Measurements from ENCODE around the gene DOCK11. TPM values are rescaled to one million over a fixed set of nuclear protein-coding genes. Genes with fewer than 3 reads are reported as not detected.

DOCK11 gene
- total RNA-seq, 2 donors from 2014 or later, result 3.1 to 3.4 TPM

DNA sequence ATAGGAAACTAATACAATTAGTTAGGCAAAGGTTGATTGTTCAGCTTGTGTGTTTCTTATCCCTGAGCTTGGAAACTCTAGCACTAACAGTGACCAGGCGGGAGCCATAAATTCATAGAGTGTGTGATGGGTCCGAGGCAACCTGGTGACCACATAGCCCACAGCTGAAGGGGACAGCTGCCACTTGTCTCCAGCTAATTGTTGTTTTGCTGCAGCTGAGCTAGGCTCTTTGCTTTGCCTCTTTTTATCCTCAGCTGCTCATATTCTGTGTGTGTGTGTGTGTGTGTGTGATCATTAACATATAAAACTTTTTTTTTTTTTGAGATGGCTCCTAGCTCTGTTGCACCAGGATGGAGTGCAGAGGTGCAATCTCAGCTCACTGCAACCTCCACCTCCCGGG, 53.2 kb downstream of the DOCK11 start:
- H3K27me3 ChIP-seq (ENCODE audit: control insufficient read depth, insufficient read depth, low read length, poor library complexity, severe bottlenecking), result no peaks in the 10 kb centered on the region
- WGBS, 2 experiments (ENCODE audit: insufficient coverage in 1 of 2, insufficient read length in 1 of 2), result 98 to 100% methylated on average over 1 to 3 of the region's 3 CpGs
- no peaks in the 10 kb centered on the region for H3K4me1 Mint-ChIP-seq
- no peaks in the 10 kb centered on the region for H3K4me1 ChIP-seq (ENCODE audit: control insufficient read depth, insufficient read depth, low read length)
- H3K36me3 Mint-ChIP-seq (ENCODE audit: low read depth), result no peaks in the 10 kb centered on the region
- DNase-seq, result no peak
- TF ChIP-seq, protein P1, sequence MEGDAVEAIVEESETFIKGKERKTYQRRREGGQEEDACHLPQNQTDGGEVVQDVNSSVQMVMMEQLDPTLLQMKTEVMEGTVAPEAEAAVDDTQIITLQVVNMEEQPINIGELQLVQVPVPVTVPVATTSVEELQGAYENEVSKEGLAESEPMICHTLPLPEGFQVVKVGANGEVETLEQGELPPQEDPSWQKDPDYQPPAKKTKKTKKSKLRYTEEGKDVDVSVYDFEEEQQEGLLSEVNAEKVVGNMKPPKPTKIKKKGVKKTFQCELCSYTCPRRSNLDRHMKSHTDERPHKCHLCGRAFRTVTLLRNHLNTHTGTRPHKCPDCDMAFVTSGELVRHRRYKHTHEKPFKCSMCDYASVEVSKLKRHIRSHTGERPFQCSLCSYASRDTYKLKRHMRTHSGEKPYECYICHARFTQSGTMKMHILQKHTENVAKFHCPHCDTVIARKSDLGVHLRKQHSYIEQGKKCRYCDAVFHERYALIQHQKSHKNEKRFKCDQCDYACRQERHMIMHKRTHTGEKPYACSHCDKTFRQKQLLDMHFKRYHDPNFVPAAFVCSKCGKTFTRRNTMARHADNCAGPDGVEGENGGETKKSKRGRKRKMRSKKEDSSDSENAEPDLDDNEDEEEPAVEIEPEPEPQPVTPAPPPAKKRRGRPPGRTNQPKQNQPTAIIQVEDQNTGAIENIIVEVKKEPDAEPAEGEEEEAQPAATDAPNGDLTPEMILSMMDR (conservative IDR thresholded peaks at IDR 0.05), result no peak
- no peak overlapping the region for H3K4me3 ChIP-seq (ENCODE audit: low read length)
- H3K27me3 Mint-ChIP-seq (ENCODE audit: insufficient read depth), result no peaks in the 10 kb centered on the region
- H3K27ac Mint-ChIP-seq, result no peak overlapping the region
- H3K9ac ChIP-seq (ENCODE audit: extremely low read depth, low read length, poor library complexity, severe bottlenecking), result no peak overlapping the region
- H3K4me3 Mint-ChIP-seq, result no peak overlapping the region
- no peak overlapping the region for H3K27ac ChIP-seq (ENCODE audit: low read depth, low read length)
- H3K9me3 ChIP-seq (ENCODE audit: control insufficient read depth, low read length), result no peaks in the 10 kb centered on the region
- no peaks in the 10 kb centered on the region for H3K36me3 ChIP-seq (ENCODE audit: control insufficient read depth, insufficient read depth, low read length)
- peaks cover 67% of the 10 kb centered on the region for H3K9me3 Mint-ChIP-seq

DNA sequence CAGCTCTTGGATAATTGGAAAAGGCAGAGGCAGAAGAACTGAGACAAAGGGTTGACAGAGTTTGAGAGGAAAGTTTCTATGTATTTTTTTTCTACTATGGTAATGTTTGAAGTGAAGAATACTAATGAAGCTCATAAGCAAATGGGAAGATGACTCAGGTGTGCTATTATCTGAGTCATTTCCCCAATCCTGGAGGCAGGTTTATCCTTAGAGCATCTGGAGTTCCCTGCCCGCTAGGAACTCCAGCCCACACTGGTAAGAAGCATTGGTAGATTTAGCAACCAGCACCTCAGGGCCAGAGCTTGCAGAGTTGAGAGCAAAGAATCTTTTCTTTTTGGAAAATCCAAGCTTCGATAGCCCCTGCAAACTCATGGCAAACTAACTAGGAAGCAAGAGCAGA, 55.2 kb downstream of the DOCK11 start:
- Mint-ChIP-seq H3K9me3 (peaks cover 60% of the 10 kb centered on the region), H3K4me3 (no peak overlapping the region), H3K27ac (no peak overlapping the region), H3K27me3 (ENCODE audit: insufficient read depth) (no peaks in the 10 kb centered on the region), H3K36me3 (ENCODE audit: low read depth) (no peaks in the 10 kb centered on the region), H3K4me1 (no peaks in the 10 kb centered on the region)
- Histone ChIP-seq H3K4me3 (ENCODE audit: low read length) (no peak overlapping the region), H3K27ac (ENCODE audit: low read depth, low read length) (no peak overlapping the region), H3K36me3 (ENCODE audit: control insufficient read depth, insufficient read depth, low read length) (no peaks in the 10 kb centered on the region), H3K9ac (ENCODE audit: extremely low read depth, low read length, poor library complexity, severe bottlenecking) (no peak overlapping the region), H3K9me3 (ENCODE audit: control insufficient read depth, low read length) (no peaks in the 10 kb centered on the region), H3K4me1 (ENCODE audit: control insufficient read depth, insufficient read depth, low read length) (no peaks in the 10 kb centered on the region), H3K27me3 (ENCODE audit: control insufficient read depth, insufficient read depth, low read length, poor library complexity, severe bottlenecking) (no peaks in the 10 kb centered on the region)
- no peak for DNase-seq
- WGBS, 2 experiments (ENCODE audit: insufficient coverage in 1 of 2, insufficient read length in 1 of 2), result 86 to 95% methylated on average over 1 to 2 of the region's 2 CpGs
- TF ChIP-seq, protein P1 (conservative IDR thresholded peaks at IDR 0.05), result no peak

DNA sequence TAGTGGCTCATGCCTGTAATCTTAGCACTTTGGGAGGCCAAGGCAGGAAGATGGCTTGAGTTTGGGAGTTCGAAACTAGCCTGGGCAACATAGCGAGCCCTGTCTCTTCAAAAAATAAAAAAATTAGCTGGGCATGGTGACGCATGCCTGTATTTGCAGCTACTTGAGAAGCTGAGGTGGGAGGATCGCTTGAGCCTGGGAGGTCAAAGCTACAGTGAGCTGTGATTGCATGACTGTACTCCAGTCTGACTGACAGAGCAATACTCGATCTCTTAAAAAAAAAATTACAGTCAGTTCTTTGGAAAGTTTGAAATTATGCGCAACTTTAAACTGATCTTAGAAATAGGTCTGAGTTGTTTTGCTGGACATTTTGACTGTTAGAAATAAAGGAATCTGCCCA, 55.8 kb downstream of the DOCK11 start:
- no peaks in the 10 kb centered on the region for H3K36me3 ChIP-seq (ENCODE audit: control insufficient read depth, insufficient read depth, low read length)
- H3K27ac ChIP-seq (ENCODE audit: low read depth, low read length), result no peak overlapping the region
- Mint-ChIP-seq H3K27me3 (ENCODE audit: insufficient read depth) (no peaks in the 10 kb centered on the region), H3K4me1 (no peaks in the 10 kb centered on the region), H3K4me3 (no peak overlapping the region), H3K36me3 (ENCODE audit: low read depth) (no peaks in the 10 kb centered on the region), H3K27ac (no peak overlapping the region), H3K9me3 (peaks cover 54% of the 10 kb centered on the region)
- DNase-seq, result no peak
- WGBS, 2 experiments (ENCODE audit: insufficient coverage in 1 of 2, insufficient read length in 1 of 2), result 88 to 92% methylated on average over 4 to 6 of the region's 6 CpGs
- H3K9ac ChIP-seq (ENCODE audit: extremely low read depth, low read length, poor library complexity, severe bottlenecking), result no peak overlapping the region
- no peaks in the 10 kb centered on the region for H3K4me1 ChIP-seq (ENCODE audit: control insufficient read depth, insufficient read depth, low read length)
- H3K9me3 ChIP-seq (ENCODE audit: control insufficient read depth, low read length), result no peaks in the 10 kb centered on the region
- no peaks in the 10 kb centered on the region for H3K27me3 ChIP-seq (ENCODE audit: control insufficient read depth, insufficient read depth, low read length, poor library complexity, severe bottlenecking)
- TF ChIP-seq, protein P1 (conservative IDR thresholded peaks at IDR 0.05), result no peak
- H3K4me3 ChIP-seq (ENCODE audit: low read length), result no peak overlapping the region
